GM23338 (cell line): ENCODE data around the gene PTPRR. TPM values are rescaled to one million over a fixed set of nuclear protein-coding genes. Genes with fewer than 3 reads are reported as not detected.

Experiments used
- ATAC-seq: fragments of 200-7000 bp; cut with Tn5 transposase; 3 replicates; pipeline ENCODE4 v1.9.1; 2020
- DNase-seq: peaks from one replicate; pipeline ENCODE4 v3.0.0-alpha.2; 2015; ENCODE audit warnings: low spot score
- H2AFZ ChIP-seq: fragments of 200-600 bp; sonication (generic); 2 replicates; pipeline ENCODE4 v1.8.0; 2016; ENCODE audit warnings: antibody characterized with exemption, mild to moderate bottlenecking, moderate library complexity
- H3F3A ChIP-seq: fragments of 200-600 bp; sonication (generic); replicated peaks from 2 replicates; pipeline ENCODE4 v1.8.0; 2017; ENCODE audit warnings: antibody characterized with exemption, mixed run types, low read depth
- H3K27ac ChIP-seq: fragments of 200-600 bp; sonication (generic); 2 replicates; pipeline ENCODE4 v1.6.1; 2016; ENCODE audit warnings: low read depth
- H3K27me3 ChIP-seq: fragments of 200-600 bp; sonication (generic); 2 replicates; pipeline ENCODE4 v1.8.0; 2016; ENCODE audit warnings: mild to moderate bottlenecking, mixed run types, moderate library complexity; ENCODE audit not compliant: insufficient read depth
- H3K36me3 ChIP-seq: fragments of 200-600 bp; sonication (generic); 2 replicates; pipeline ENCODE4 v1.8.0; 2016; ENCODE audit warnings: mild to moderate bottlenecking; ENCODE audit not compliant: insufficient read depth
- H3K4me1 ChIP-seq: fragments of 200-600 bp; sonication (generic); 2 replicates; pipeline ENCODE4 v1.8.0; 2016; ENCODE audit warnings: mild to moderate bottlenecking, moderate library complexity; ENCODE audit not compliant: insufficient read depth
- H3K4me2 ChIP-seq: fragments of 200-600 bp; sonication (generic); 2 replicates; pipeline ENCODE4 v1.7.1; 2017; ENCODE audit warnings: mixed run types
- H3K4me3 ChIP-seq: fragments of 200-600 bp; sonication (generic); 2 replicates; pipeline ENCODE4 v1.6.1; 2016; ENCODE audit warnings: mixed run types
- H3K79me2 ChIP-seq: fragments of 200-600 bp; sonication (generic); replicated peaks from 2 replicates; pipeline ENCODE4 v1.8.0; 2017; ENCODE audit warnings: mild to moderate bottlenecking; ENCODE audit not compliant: insufficient read depth
- H3K9me2 ChIP-seq: fragments of 200-600 bp; sonication (generic); 2 replicates; pipeline ENCODE4 v1.8.0; 2017; ENCODE audit not compliant: insufficient read depth
- H4K20me1 ChIP-seq: fragments of 200-600 bp; sonication (generic); replicated peaks from 2 replicates; pipeline ENCODE4 v1.8.0; 2017; ENCODE audit warnings: mild to moderate bottlenecking; ENCODE audit not compliant: insufficient read depth
- H3K27ac Mint-ChIP-seq: 2 replicates; pipeline ENCODE4 v1.8.0; 2020; ENCODE audit warnings: inconsistent platforms, mild to moderate bottlenecking, moderate library complexity, mixed read lengths
- H3K27me3 Mint-ChIP-seq: 3 replicates; pipeline ENCODE4 v1.8.0; 2022; ENCODE audit warnings: low read depth, mild to moderate bottlenecking, moderate library complexity, mixed read lengths, inconsistent platforms; ENCODE audit not compliant: insufficient read depth, poor library complexity
- H3K36me3 Mint-ChIP-seq: 3 replicates; pipeline ENCODE4 v1.8.0; 2021; ENCODE audit warnings: low read depth, mild to moderate bottlenecking, inconsistent platforms, moderate library complexity, mixed read lengths
- H3K4me1 Mint-ChIP-seq: 3 replicates; pipeline ENCODE4 v1.8.0; 2020; ENCODE audit warnings: mild to moderate bottlenecking, inconsistent platforms, mixed read lengths
- H3K4me3 Mint-ChIP-seq: 3 replicates; pipeline ENCODE4 v1.8.0; 2021; ENCODE audit warnings: moderate library complexity, mild to moderate bottlenecking, inconsistent platforms, mixed read lengths
- H3K9me3 Mint-ChIP-seq: 3 replicates; pipeline ENCODE4 v1.8.0; 2020; ENCODE audit warnings: moderate library complexity, mild to moderate bottlenecking, inconsistent platforms, mixed read lengths
- CREB1 ChIP-seq: fragments of 250-450 bp; sonication (Bioruptor Pico); IDR thresholded peaks from 2 replicates; pipeline ENCODE4 v1.5.0; 2020; ENCODE audit warnings: low read depth, mild to moderate bottlenecking, moderate library complexity
- CTCF ChIP-seq, 2 experiments: fragments of 200-600 bp in 1 of 2; sonication (generic) in 1 of 2; conservative IDR thresholded peaks; 2 replicates each; pipeline versions ENCODE4 v1.5.1 to v1.6.1; 2016 to 2017; ENCODE audit warnings: antibody characterized with exemption in 2 of 2, low read depth in 2 of 2, mild to moderate bottlenecking in 2 of 2, moderate library complexity in 1 of 2
- ETS1 ChIP-seq: IDR thresholded peaks from 2 replicates; pipeline ENCODE4 v1.6.1; 2016; ENCODE audit warnings: antibody characterized with exemption
- EZH2 ChIP-seq: fragments of 200-600 bp; sonication (generic); IDR thresholded peaks from one replicate; pipeline ENCODE4 v1.8.0; 2017; ENCODE audit warnings: antibody characterized with exemption, mild to moderate bottlenecking, low read depth; ENCODE audit not compliant: unreplicated experiment
- REST ChIP-seq: IDR thresholded peaks from one replicate; pipeline ENCODE4 v1.6.1; 2018; ENCODE audit warnings: antibody characterized with exemption; ENCODE audit not compliant: unreplicated experiment
- ZNF331 ChIP-seq: fragments of 250-450 bp; sonication (Bioruptor Pico); IDR thresholded peaks from 2 replicates; pipeline ENCODE4 v1.5.0; 2020; ENCODE audit warnings: low read depth, mild to moderate bottlenecking, moderate library complexity
- ZNF462 ChIP-seq: fragments of 250-450 bp; sonication (Bioruptor Pico); IDR thresholded peaks from 2 replicates; pipeline ENCODE4 v1.5.0; 2020; ENCODE audit warnings: mild to moderate bottlenecking, moderate library complexity
- polyA plus RNA-seq: library from polyadenylated mRNA; unstranded; fragments of >200 nt; fragmentation: Nextera tagmentation; extraction: Ambion mirVana; gene quantifications from 2 replicates; pipeline ENCODE4 v1.2.1, GENCODE V29; 2016
- total RNA-seq: library from RNA; depleted of rRNA; stranded (reverse); fragments of >200 nt; shearing (Covaris generic); gene quantifications from 2 replicates; pipeline ENCODE4 v1.2.3, GENCODE V29; 2014

PTPRR gene
- total and polyA plus RNA-seq, 2 experiments from 2014 or later = 0.26 to 0.76 TPM

DNA sequence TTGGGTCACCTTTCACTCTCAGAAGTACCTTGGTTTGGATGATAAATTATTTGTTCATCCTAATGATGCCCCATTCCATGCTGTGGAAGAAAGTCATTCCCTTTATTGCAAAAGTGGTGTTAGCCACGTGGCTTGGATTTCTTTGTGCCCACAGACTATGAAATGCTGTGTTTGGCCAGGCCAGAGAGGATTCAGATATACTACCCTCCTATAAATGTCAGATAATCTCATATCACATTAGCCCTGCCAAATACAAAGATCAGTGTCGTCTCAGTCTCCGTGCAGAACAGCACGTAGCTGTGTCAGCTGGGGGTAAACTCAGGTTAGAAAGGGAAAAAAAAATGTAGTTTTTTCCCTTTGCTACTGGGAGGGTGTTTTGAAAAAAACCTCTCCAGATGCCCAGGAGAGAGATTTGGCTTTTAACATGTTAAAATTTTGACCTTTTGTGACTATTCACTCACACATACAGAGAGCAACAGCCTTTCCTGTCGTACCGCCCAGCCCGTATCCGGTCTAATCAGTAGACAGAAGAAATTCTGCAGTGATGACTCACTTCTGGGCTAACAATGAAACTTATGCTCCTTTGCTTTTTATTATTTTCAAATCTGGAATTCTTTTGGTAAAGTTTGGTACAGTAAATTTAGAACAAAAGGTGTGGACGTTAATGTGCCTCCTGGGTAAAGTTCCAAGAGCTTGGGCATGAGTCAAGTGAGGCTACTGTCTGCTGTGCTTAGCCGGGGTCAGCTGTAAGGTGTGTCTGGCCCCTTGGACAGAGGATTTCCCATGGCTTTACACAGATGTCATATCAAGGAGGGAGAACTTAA is 274.8 kb downstream of the PTPRR start:
- TF ChIP-seq EZH2 = no peak
- H3K79me2 ChIP-seq = no peaks in the 10 kb centered on the region
- no peaks in the 10 kb centered on the region for H3K9me2 ChIP-seq
- Mint-ChIP-seq H3K36me3 (no peaks in the 10 kb centered on the region), H3K27me3 (no peaks in the 10 kb centered on the region), H3K4me3 (no peak overlapping the region), H3K4me1 (peaks cover 13% of the 10 kb centered on the region; the same call in 2 of the 3 replicates), H3K9me3 (no peaks in the 10 kb centered on the region), H3K27ac (no peak overlapping the region)
- H3K27me3 ChIP-seq = no peaks in the 10 kb centered on the region
- H3F3A ChIP-seq = no peaks in the 10 kb centered on the region
- peaks cover 6% of the 10 kb centered on the region for H3K4me1 ChIP-seq
- H3K27ac ChIP-seq = no peak overlapping the region
- no peaks in the 10 kb centered on the region for H3K36me3 ChIP-seq
- no peaks in the 10 kb centered on the region for H4K20me1 ChIP-seq
- H3K4me2 ChIP-seq = no peak overlapping the region
- no peak overlapping the region; the same call in 1 of the 2 replicates for H2AFZ ChIP-seq
- ATAC-seq = peak; percentile 77
- H3K4me3 ChIP-seq = no peak overlapping the region
- DNase-seq = peak; percentile 41

GRCh38 chr12:70644861-70645260 is 275.7 kb downstream of the PTPRR start:
- no peak overlapping the region for H3K27ac ChIP-seq
- Mint-ChIP-seq H3K4me3 (no peak overlapping the region), H3K36me3 (no peaks in the 10 kb centered on the region), H3K27me3 (no peaks in the 10 kb centered on the region), H3K27ac (no peak overlapping the region), H3K9me3 (no peaks in the 10 kb centered on the region), H3K4me1 (peaks cover 13% of the 10 kb centered on the region; the same call in 2 of the 3 replicates)
- H2AFZ ChIP-seq = 0 out of 2 replicates have a peak overlapping the region, but pooled peaks have one; percentile 11
- no peaks in the 10 kb centered on the region for H3K36me3 ChIP-seq
- H3K4me3 ChIP-seq = no peak overlapping the region
- no peak overlapping the region for H3K4me2 ChIP-seq
- no peak for DNase-seq
- no peaks in the 10 kb centered on the region for H3K27me3 ChIP-seq
- H3K4me1 ChIP-seq = peaks cover 6% of the 10 kb centered on the region
- H3K79me2 ChIP-seq = no peaks in the 10 kb centered on the region
- H3K9me2 ChIP-seq = no peaks in the 10 kb centered on the region
- no peaks in the 10 kb centered on the region for H3F3A ChIP-seq
- no peak for ATAC-seq
- no peaks in the 10 kb centered on the region for H4K20me1 ChIP-seq
- TF ChIP-seq EZH2 (no peak), CREB1 (no peak), ZNF331 (no peak), ZNF462 (no peak), REST (no peak), ETS1 (no peak), CTCF (conservative IDR thresholded peaks at IDR 0.05; ENCODE audit: low read depth in 2 of 2) (no peak)
